GM12878 (cell line): Measurements from ENCODE around the gene KLK8.

ENCODE experiments used
- EP300 ChIP-seq, 2 experiments: fragments of 150-350 bp in 1 of 2; IDR thresholded peaks; 2 replicates each; pipeline ENCODE4 v1.6.1; 2011 to 2012; ENCODE audit warnings: low read depth in 2 of 2, low read length in 2 of 2, borderline replicate concordance in 1 of 2, improper control_type of control experiment in 1 of 2, inconsistent platforms in 1 of 2; ENCODE audit not compliant: control insufficient read depth in 1 of 2
- ZNF207 ChIP-seq: fragments of 450-650 bp; IDR thresholded peaks from 2 replicates; pipeline ENCODE4 v1.6.1; 2014; ENCODE audit warnings: antibody characterized with exemption, mild to moderate bottlenecking, borderline replicate concordance
- TF ChIP-seq, protein P1 (sequence below): fragments of 450-650 bp; IDR thresholded peaks from 2 replicates; pipeline ENCODE4 v1.6.1; 2017; ENCODE audit warnings: low read depth, mild to moderate bottlenecking, moderate library complexity

- TF ChIP-seq, protein P1, sequence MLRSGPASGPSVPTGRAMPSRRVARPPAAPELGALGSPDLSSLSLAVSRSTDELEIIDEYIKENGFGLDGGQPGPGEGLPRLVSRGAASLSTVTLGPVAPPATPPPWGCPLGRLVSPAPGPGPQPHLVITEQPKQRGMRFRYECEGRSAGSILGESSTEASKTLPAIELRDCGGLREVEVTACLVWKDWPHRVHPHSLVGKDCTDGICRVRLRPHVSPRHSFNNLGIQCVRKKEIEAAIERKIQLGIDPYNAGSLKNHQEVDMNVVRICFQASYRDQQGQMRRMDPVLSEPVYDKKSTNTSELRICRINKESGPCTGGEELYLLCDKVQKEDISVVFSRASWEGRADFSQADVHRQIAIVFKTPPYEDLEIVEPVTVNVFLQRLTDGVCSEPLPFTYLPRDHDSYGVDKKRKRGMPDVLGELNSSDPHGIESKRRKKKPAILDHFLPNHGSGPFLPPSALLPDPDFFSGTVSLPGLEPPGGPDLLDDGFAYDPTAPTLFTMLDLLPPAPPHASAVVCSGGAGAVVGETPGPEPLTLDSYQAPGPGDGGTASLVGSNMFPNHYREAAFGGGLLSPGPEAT, result no peak
- TF ChIP-seq ZNF207 (no peak), EP300 (IDR thresholded peaks at IDR 0.05; ENCODE audit: borderline replicate concordance in 1 of 2, control insufficient read depth in 1 of 2, low read depth in 2 of 2, low read length in 2 of 2) (no peak)
Measured at GRCh38 chr19:50981587-50982146, 19.7 kb downstream of the KLK8 start.
